PC-9 (cell line): ENCODE results near the gene RRM2.

Experiments used
- CTCF ChIP-seq: fragments of 200-600 bp; sonication (generic); conservative IDR thresholded peaks from 2 replicates; pipeline ENCODE4 v1.6.1; 2017; ENCODE audit warnings: mixed run types, antibody characterized with exemption, mild to moderate bottlenecking, moderate library complexity
- EZH2 ChIP-seq: fragments of 200-600 bp; sonication (generic); IDR thresholded peaks from 2 replicates; pipeline ENCODE4 v1.8.0; 2017; ENCODE audit warnings: antibody characterized with exemption, low read depth

- no peak for TF ChIP-seq CTCF
- TF ChIP-seq EZH2: no peak
These were observed 45.5 kb upstream of the RRM2 start for GRCh38 chr2:10076988-10077527.
